Ovary (tissue), 3 donors: ENCODE measurements around the gene OR5AR1.

ENCODE experiments used
- POLR2A ChIP-seq: fragments of 450-650 bp; IDR thresholded peaks from one replicate; pipeline ENCODE4 v1.6.1; 2017; ENCODE audit warnings: antibody characterized with exemption, mild to moderate bottlenecking, moderate library complexity
- TF ChIP-seq, protein P1 (sequence below), 3 donors: fragments of 450-650 bp in 2 of 3; fragments of 200-600 bp in 1 of 3; IDR thresholded peaks; one replicate each; pipeline versions ENCODE4 v1.5.1 to v1.8.0; 2016 to 2022; ENCODE audit warnings: antibody characterized with exemption in 3 of 3, mild to moderate bottlenecking in 1 of 3
- donor health status: DM: no; HTN: no; CAD: no.

DNA sequence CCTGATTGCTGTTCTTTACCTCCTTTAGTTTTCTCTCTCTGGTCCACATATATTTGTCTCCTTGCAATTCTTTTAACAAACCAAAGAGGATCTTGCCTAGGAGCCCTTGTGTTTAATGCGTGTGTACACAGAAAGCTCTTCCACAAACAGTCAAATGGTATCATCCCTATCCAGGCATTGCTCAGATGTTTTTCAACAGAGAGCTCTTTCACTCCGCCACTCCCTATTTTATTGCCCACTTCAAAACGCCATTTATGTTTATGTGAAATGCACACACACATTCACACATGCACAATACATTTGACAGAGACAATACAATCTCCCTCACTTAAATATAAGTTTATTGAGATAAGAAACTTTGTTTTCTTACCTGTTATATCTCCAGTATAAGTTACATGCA is 26.0 kb upstream of the OR5AR1 start:
- TF ChIP-seq, protein P1, sequence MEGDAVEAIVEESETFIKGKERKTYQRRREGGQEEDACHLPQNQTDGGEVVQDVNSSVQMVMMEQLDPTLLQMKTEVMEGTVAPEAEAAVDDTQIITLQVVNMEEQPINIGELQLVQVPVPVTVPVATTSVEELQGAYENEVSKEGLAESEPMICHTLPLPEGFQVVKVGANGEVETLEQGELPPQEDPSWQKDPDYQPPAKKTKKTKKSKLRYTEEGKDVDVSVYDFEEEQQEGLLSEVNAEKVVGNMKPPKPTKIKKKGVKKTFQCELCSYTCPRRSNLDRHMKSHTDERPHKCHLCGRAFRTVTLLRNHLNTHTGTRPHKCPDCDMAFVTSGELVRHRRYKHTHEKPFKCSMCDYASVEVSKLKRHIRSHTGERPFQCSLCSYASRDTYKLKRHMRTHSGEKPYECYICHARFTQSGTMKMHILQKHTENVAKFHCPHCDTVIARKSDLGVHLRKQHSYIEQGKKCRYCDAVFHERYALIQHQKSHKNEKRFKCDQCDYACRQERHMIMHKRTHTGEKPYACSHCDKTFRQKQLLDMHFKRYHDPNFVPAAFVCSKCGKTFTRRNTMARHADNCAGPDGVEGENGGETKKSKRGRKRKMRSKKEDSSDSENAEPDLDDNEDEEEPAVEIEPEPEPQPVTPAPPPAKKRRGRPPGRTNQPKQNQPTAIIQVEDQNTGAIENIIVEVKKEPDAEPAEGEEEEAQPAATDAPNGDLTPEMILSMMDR (IDR thresholded peaks at IDR 0.05) = no peak
- TF ChIP-seq POLR2A = no peak
